Central memory CD8-positive, alpha-beta T cell (primary cell): Measurements from ENCODE around the gene UBR7.
A peak's percentile ranks its signal among the peaks of the same experiment; 100 is the strongest.
"Not testable (repeated sequence)": the region's sequence is repeated elsewhere in the genome, so short reads cannot be mapped to it uniquely, and the experiment has no call there.

ENCODE experiments used
- ATAC-seq: fragments of 150-1000 bp; cut with Tn5 transposase; replicated peaks from 2 replicates; pipeline ENCODE4 v1.10.0; 2022; ENCODE audit warnings: mild to moderate bottlenecking, moderate FRiP score, moderate number of reproducible peaks; ENCODE audit not compliant: poor library complexity, severe bottlenecking; ENCODE audit errors: extremely low read depth
- DNase-seq, 2 donors: peaks; one replicate each; pipeline ENCODE4 v3.0.0; 2021; ENCODE audit warnings: low spot score in 2 of 2
- H3K27ac Mint-ChIP-seq: one replicate; pipeline ENCODE4 v1.8.0; 2022; ENCODE audit warnings: low read depth, mild to moderate bottlenecking, moderate library complexity, mixed read lengths
- H3K27me3 Mint-ChIP-seq: one replicate; pipeline ENCODE4 v1.8.0; 2022; ENCODE audit warnings: mixed read lengths
- H3K36me3 Mint-ChIP-seq: one replicate; pipeline ENCODE4 v1.8.0; 2022; ENCODE audit warnings: mild to moderate bottlenecking, moderate library complexity, mixed read lengths; ENCODE audit not compliant: insufficient read depth
- H3K4me1 Mint-ChIP-seq: one replicate; pipeline ENCODE4 v1.8.0; 2022; ENCODE audit warnings: mixed read lengths
- H3K4me3 Mint-ChIP-seq: one replicate; pipeline ENCODE4 v1.8.0; 2022; ENCODE audit warnings: mild to moderate bottlenecking, moderate library complexity, mixed read lengths
- H3K9me3 Mint-ChIP-seq: one replicate; pipeline ENCODE4 v1.8.0; 2022; ENCODE audit warnings: mixed read lengths

UBR7 gene

DNA sequence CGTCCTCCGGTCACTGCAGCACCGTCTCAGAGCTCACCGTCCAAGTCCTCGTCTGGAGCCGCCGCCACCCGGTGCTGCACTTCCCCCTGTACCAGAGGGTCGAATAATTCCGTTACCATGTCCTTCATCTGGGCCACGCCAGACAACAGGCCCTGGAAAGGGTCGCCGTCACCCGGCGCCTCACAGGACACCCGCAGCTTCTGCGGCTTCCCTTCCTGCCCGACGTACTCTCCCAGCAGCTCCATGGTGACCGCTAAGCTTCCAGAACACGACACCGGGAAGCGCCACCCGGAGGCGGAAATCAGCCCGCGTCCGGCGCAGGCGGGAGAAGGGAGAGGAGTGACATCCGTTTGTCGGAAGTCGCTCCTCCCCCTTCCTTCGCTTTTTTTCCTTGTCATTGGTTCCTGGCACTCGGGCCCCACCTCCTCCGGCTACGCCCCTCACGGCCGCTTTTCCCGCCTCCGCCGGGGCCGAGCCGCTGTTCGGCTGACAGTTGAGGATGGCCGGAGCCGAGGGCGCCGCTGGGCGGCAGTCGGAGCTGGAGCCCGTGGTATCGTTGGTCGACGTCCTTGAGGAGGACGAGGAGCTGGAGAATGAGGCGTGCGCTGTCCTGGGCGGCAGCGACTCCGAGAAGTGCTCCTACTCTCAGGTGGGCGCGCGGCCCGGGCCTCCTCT lies at the start of gene UBR7, which contains the start of gene GON7:
Gene UBR7, plus strand, starts transcription at position 464 of the 675 bp plus-strand sequence. Its CDS starts 36 bp downstream, at position 500.
Gene GON7, minus strand, starts transcription at position 273 of the 675 bp plus-strand sequence. Its CDS starts 28 bp downstream, at position 245.
- Mint-ChIP-seq H3K27me3 (no peaks in the 10 kb centered on the region), H3K9me3 (no peaks in the 10 kb centered on the region)
- ATAC-seq: peak; percentile 90

DNA sequence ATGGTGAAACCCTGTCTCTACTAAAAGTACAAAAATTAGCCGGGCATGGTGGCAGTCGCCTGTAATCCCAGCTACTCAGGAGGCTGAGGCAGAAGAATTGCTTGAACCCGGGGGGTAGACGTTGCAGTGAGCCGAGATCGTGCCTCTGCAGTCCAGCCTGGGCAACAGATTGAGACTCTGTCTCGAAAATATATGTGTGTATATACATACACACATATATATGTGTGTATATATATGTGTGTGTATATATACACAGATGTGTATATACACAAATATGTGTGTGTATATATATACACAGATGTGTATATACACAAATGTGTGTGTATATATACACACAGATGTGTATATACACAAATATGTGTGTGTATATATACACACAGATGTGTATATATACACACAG lies 48.7 kb upstream of the UBR7 start:
- H3K4me1 Mint-ChIP-seq, H3K9me3 Mint-ChIP-seq, H3K36me3 Mint-ChIP-seq, H3K4me3 Mint-ChIP-seq, H3K27ac Mint-ChIP-seq, ATAC-seq, DNase-seq, H3K27me3 Mint-ChIP-seq: not testable (repeated sequence)

More for the DNA sequence above, at the start of gene UBR7, which contains the start of gene GON7:
- H3K36me3 Mint-ChIP-seq: peaks cover 27% of the 10 kb centered on the region
- H3K4me1 Mint-ChIP-seq: peaks cover 52% of the 10 kb centered on the region
- peak within 1 kb of the TSS; percentile 72 for H3K27ac Mint-ChIP-seq
- DNase-seq: peak; percentile 67 to 75
- H3K4me3 Mint-ChIP-seq: peak within 1 kb of the TSS; percentile 97

DNA sequence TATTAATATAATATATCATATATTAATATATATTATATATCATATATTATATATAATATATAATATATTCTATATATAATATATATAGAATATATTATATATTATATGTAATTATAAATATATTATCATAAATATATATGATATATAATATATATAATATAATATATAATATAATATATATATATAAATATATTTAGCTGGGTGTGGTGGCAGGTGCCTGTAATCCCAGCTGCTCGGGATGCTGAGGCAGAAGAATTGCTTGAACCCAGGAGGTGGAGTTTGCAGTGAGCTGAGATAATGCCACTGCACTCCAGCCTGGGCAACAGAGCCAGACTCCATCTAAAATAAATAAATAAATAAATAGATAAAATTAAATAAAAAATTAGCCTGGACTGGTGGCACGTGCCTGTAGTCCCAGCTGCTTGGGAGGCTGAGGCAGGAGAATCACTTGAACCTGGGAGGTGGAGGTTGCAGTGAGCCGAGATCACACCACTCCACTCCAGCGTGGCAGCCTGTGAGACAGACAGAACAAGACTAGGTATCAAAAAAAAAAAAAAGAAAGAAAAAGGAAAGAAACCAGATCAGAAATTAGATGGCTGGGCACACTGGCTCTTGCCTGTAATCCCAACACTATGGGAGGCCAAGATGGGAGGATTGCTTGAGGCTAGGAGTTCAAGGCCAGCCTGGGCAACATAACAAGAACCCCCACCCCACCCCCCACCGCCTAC lies 47.3 kb upstream of the UBR7 start:
- not testable (repeated sequence) for H3K4me3 Mint-ChIP-seq, H3K36me3 Mint-ChIP-seq, H3K9me3 Mint-ChIP-seq, ATAC-seq, H3K4me1 Mint-ChIP-seq, H3K27ac Mint-ChIP-seq, DNase-seq, H3K27me3 Mint-ChIP-seq

DNA sequence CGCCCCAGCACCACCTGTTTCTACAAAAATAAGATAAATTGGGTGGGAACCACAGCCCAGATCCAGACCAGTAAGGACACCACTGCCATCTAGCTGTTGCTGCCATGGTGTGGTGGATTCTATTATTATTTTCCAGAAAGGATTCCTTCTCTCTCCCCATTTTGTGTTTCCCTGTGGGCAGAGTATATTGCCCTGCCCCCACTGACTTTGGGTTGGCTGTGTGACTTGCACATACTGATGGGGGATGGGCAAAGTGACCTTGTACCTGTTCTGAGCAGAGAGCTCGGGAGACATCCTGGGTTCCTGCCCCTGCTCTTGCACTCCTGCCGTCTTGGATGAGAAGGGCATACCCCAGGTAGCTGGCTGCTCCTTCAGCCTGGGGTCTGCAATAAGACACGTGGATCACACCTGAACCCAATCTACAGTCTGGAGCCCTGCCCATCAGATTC lies 46.7 kb upstream of the UBR7 start:
- Mint-ChIP-seq H3K36me3 (no peaks in the 10 kb centered on the region), H3K4me3 (no peak overlapping the region), H3K4me1 (no peaks in the 10 kb centered on the region), H3K27me3 (no peaks in the 10 kb centered on the region), H3K27ac (no peak overlapping the region), H3K9me3 (no peaks in the 10 kb centered on the region)
- ATAC-seq (no peak), DNase-seq (no peak)

DNA sequence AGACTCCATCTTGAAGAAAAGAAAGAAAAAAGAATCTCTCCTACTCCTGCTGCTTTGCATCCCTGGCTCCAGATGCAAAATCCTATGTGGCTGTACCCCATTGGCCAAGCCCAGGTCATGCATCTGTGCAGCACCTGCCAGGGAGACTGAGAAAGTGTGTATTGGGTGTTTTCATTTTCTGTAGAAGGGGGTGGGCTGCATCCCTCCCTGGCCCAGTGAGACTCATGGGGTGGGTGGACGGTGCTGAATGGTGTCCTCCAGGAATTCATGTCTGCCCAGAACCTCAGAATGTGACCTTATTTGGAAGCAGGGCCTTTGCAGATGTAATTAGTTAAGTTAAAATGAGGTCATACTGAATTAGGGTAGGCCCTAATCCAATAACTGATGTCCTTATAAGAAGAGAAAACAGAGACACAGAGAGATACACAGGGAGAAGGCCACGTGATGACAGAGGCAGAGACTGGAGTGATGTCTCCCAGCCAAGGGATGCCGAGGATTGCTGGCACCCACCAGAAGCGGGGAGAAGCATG lies 45.6 kb upstream of the UBR7 start:
- H3K9me3 Mint-ChIP-seq: no peaks in the 10 kb centered on the region
- ATAC-seq (no peak), DNase-seq (no peak)
- no peak overlapping the region for H3K27ac Mint-ChIP-seq
- no peaks in the 10 kb centered on the region for H3K4me1 Mint-ChIP-seq
- H3K27me3 Mint-ChIP-seq: no peaks in the 10 kb centered on the region
- H3K36me3 Mint-ChIP-seq: no peaks in the 10 kb centered on the region
- H3K4me3 Mint-ChIP-seq: no peak overlapping the region

DNA sequence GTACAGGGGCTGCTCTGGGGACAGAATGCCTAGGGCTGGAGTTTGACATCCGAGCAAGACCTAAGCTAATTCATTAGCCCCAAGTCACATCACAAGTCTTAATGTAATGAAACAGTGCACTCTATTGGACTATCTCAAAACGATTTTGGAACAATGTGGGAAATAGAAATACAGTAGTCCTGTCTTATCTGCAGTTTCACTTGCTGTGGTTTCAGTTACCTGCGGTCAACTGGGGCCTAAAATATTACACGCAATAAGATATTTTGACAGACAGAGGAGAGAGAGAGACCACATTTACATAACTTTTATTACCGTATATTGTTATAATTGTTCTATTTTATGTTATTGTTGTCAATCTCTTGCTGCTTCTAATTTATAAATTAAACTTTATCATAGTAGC lies 43.5 kb upstream of the UBR7 start:
- DNase-seq (no peak), ATAC-seq (no peak)
- Mint-ChIP-seq H3K4me3 (no peak overlapping the region), H3K36me3 (no peaks in the 10 kb centered on the region), H3K4me1 (no peaks in the 10 kb centered on the region), H3K27me3 (no peaks in the 10 kb centered on the region), H3K9me3 (no peaks in the 10 kb centered on the region), H3K27ac (no peak overlapping the region)

DNA sequence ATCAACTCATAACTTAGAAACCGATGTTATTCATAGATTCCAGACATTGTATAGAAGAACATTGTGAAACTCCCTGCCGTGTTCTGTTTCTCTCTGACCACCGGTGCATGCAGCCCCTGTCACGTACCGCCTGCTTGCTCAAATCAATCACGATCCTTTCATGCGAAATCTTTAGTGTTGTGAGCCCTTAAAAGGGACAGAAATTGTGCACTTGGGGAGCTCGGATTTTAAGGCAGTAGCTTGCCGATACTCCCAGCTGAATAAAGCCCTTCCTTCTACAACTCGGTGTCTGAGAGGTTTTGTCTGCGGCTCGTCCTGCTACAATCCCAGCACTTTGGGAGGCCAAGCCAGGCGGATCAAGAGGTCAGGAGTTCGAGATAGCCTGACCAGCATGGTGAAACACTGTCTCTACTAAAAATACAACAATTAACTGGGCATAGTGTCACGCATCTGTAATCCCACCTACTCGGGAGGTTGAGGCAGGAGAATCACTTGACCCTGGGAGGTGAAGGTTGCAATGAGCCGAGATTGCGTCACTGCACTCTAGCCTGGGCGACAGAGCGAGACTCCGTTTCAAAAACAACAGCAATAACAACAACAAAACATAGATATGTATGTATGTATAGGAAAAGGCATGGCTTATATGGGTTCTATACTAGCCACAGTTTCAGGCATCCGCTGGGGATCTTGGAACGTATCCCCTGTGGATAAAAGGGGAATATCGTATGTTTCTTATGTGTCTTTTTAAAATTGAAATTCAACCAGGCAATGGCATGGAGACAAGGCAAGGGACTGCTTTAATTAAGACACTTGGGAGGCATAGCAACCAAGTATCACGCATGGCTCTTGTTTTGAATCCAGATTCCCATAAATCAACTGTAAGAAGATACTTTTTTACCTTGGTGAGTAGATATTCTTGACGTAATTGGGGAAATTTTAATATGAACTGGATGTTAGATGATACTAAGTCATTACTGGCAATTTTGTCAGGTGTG lies 41.5 kb upstream of the UBR7 start:
- not testable (repeated sequence) for H3K36me3 Mint-ChIP-seq, H3K4me3 Mint-ChIP-seq, DNase-seq, H3K4me1 Mint-ChIP-seq, ATAC-seq, H3K27ac Mint-ChIP-seq, H3K27me3 Mint-ChIP-seq, H3K9me3 Mint-ChIP-seq

GRCh38 chr14:93168610-93169009 lies 38.4 kb upstream of the UBR7 start:
- not testable (repeated sequence) for H3K4me1 Mint-ChIP-seq, H3K4me3 Mint-ChIP-seq, H3K9me3 Mint-ChIP-seq, H3K27ac Mint-ChIP-seq, ATAC-seq, H3K27me3 Mint-ChIP-seq, H3K36me3 Mint-ChIP-seq, DNase-seq

- peaks cover 13% of the 10 kb centered on the region for H3K27me3 Mint-ChIP-seq
- H3K36me3 Mint-ChIP-seq, H3K9me3 Mint-ChIP-seq, H3K4me1 Mint-ChIP-seq, H3K27ac Mint-ChIP-seq, ATAC-seq, H3K4me3 Mint-ChIP-seq, DNase-seq: not testable (repeated sequence)
These were observed 37.4 kb upstream of the UBR7 start for GRCh38 chr14:93169619-93170018.

GRCh38 chr14:93170141-93170540 lies 36.9 kb upstream of the UBR7 start:
- H3K4me3 Mint-ChIP-seq, DNase-seq, H3K4me1 Mint-ChIP-seq, H3K9me3 Mint-ChIP-seq, ATAC-seq, H3K27ac Mint-ChIP-seq, H3K36me3 Mint-ChIP-seq: not testable (repeated sequence)
- H3K27me3 Mint-ChIP-seq: peaks cover 13% of the 10 kb centered on the region

- Mint-ChIP-seq H3K4me1 (no peaks in the 10 kb centered on the region), H3K36me3 (peaks cover 1% of the 10 kb centered on the region), H3K27ac (no peak overlapping the region), H3K27me3 (peaks cover 13% of the 10 kb centered on the region), H3K4me3 (no peak overlapping the region), H3K9me3 (no peaks in the 10 kb centered on the region)
- DNase-seq (no peak), ATAC-seq (no peak)
These were observed 35.7 kb upstream of the UBR7 start for GRCh38 chr14:93171376-93171775.

GRCh38 chr14:93173943-93174395 lies 33.1 kb upstream of the UBR7 start:
- Mint-ChIP-seq H3K4me3 (no peak overlapping the region), H3K4me1 (no peaks in the 10 kb centered on the region), H3K9me3 (no peaks in the 10 kb centered on the region), H3K27ac (no peak overlapping the region), H3K36me3 (peaks cover 1% of the 10 kb centered on the region), H3K27me3 (peaks cover 13% of the 10 kb centered on the region)
- no peak for ATAC-seq
- DNase-seq: no peak
